Superior temporal gyrus (tissue), 1 donor: Measurements from ENCODE around the gene AMER3.
"Not testable (repeated sequence)": the region's sequence is repeated elsewhere in the genome, so short reads cannot be mapped to it uniquely, and the experiment has no call there.

ENCODE experiments used
- DNase-seq: peaks from one replicate; pipeline ENCODE4 v3.0.0-alpha.2; 2016; ENCODE audit errors: extremely low spot score

The AMER3 gene, protein sequence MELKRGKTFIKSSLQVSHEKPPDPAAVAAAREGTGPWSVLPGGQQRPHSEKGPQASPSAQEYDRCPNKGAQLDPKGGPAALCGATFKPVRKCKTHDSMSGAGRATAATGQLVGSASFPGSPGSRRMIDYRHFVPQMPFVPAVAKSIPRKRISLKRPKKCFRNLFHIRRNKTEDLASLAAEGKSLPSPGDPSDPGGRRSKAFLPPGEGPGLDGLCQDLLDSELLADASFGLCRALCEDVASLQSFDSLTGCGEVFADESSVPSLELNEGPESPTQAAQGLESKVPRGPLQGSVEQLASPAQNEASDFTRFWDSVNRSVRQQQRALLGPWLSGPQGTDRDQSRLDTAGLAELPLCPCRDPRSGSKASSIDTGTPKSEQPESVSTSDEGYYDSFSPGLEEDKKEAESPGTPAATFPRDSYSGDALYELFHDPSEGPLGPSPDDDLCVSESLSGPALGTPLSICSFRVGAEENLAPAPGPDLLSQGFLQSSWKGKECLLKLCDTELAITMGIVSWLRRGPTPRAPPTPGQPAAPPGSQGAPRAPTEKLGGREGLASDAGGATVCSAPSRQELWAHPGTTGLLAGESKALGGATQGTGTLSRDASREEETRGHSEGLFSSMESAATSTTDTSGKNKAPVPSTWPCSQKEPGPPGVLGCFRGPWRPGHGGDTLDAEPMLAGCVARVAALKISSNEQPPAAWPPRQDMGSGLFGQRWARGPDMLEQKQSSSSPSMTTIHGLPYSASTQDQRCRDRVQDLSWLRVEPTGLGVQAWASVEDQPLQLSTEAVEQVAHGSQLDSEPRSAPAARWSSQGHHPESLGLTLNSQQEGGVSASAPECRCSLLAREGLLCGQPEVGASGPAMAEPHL

DNA sequence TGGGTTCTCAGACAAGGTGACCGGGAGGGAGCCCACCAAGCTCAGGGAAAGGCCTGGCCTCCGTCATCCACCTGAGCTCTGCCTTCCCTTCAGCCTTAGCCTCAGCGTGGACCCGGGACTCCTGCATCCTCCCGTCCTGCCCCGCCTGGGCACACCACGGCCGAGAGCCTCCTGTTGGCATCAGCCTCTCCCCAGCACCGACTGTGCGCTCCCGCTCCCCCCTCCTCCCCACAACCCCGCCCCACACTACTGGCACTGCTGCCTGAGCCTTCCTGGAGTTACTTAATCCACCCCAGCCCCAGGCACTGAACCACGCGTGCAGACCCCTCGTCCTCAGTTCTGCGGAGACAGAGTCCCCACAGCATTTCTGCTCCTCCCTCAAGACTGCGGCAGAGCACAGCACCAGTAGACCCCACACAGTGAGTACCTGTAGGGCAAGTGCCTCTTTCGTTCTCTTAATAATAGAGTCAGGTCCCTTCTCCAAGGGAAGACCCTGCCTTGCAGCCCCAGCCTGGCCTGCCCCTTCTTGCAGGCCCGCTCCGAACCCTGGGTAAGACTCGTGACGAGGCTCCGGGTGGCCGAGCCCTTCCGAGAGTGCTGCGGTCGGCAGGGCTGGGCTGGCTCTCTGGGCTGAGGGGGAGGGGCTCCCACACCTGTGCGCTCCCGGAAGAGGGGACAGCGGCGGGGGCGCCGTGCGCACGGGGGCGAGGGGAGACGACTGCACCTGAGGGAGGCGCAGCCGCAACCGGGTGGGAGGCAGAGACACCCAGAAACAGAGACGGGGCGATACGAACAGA, at the start of gene AMER3:
Gene AMER3 (plus strand): TSS at position 285 of the 797 bp plus-strand sequence. CDS start 6,533 bp downstream, outside the sequence.
- no peak for DNase-seq

DNA sequence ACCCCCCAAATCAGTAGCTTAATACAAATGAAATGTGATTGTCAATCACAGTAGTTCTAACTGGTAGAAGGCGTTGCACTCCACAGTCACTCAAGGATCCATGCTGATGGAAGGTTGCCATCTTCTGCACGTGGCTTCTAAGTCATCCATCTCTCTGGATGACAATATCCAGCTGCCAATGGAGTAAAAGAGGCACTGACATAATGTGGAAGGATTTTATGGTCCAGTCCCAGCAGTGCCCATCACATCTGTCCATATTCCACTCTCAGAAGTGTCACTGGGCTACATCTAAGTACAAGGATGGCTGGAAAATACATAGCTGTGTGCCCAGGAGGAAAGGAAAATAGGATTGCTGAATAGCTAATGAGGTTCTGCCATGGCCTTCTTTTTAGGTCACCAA, 40.5 kb upstream of the AMER3 start:
- DNase-seq = not testable (repeated sequence)

DNA sequence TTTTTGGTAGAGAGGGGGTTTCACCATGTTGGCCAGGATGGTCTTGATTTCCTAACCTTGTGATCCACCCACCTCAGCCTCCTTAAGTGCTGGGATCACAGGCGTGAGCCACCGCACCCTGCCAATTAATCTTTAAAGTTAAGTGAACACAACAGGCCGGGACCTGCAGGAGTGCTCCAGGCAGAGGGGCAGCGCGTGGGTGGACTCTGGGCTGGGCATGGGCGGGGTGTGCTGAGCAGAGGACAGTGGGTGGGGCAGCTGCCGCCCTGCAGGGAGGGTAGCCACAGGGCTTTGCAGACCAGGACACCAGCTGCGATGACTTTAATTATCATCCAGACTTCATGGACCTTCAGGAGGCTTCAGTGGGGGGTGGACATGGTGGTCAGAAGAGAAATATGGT, 35.3 kb upstream of the AMER3 start:
- DNase-seq = no peak

DNA sequence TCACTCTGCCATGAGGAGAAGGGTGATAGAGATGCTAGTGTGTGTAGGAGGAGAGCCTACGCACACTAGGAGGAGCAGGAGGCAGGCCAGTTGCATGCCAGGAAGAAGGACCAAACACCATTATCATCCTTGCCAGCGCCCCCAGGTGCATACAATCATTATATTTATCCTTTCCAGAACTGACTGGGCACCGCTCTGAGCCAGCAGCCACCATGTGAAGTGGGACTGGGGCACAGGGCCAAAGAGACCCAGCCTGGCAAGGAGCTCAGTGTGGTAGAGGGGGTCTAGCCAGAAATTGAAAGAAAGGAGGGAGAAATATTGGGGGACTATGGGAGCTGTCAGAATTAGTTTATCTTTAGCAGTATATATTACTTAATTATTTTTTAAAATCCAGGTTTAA, 34.8 kb upstream of the AMER3 start:
- no peak for DNase-seq

DNA sequence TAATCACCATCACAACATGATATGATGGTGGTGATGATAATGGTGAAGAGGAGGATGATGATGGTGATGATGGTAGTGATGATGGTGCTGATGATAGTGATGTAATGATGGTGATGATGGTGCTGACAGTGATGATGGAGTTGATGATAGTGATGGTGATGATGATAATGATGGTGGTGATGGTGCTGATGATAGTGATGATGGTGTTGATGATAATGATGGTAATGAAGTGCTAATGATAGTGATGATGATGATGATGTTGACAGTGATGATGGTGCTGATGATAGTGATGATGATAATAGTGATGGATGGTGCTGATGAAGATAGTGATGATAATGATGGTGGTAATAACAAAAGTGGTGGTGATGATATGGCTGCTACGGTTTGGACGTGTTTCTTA, 30.9 kb upstream of the AMER3 start:
- DNase-seq = no peak

DNA sequence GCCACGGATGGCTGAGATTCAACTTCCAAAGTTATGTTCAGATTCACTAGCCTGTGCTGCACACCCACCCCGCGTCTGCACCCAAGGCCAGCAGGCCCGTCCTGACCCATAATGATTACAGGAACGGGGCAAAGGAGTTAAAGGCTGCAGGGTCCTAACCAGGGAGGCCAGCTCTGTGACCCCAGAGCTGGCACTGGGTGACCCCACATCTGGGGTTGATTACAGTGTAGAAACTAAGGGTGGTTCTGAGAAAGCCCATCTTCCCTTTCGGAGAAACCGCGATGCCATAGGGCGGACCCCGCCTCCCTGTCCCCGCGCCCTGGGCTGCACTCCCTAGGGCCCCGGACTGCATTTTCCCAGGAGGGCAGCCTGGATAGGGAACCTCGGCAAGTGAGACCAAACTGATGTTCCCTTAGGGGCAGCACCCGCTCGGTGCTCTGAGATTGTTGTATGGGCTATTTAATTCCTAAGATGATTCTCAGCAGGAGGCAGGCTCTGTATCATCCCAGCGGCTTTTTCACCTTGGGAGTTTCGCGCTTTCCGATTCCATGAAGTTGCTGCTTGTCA, 28.6 kb upstream of the AMER3 start:
- DNase-seq = no peak

DNA sequence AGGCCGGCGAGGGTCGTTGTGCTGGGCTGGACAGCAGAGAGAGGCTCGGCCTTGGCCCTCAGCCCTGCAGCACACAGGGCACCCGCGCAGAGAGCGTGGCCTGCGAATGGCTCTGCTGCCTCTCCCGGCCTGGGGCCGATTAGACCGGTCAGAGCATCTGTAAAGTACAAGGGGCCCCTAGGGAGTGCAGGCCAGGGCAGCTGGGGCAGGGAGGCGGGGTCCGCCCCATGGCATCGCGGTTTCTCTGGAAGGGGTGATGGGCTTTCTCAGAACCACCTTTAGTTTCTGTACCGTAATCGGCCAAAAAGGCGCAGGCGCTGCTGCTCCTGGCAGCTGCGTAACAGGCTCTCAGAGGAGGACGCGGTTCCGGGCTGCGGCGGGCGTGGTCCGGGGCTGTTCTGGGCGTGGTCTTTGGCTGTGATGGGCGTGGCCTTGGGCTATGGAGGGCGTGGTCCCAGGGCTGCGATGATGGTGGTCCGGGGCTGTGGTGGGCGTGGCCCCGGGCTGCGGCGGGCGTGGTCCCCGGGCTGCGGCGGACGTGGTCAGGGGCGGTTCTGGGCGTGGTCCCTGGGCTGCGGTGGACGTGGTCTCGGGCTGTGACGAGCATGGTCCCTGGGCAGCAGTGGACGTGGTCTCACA, 27.9 kb upstream of the AMER3 start:
- peak; percentile 73 for DNase-seq

DNA sequence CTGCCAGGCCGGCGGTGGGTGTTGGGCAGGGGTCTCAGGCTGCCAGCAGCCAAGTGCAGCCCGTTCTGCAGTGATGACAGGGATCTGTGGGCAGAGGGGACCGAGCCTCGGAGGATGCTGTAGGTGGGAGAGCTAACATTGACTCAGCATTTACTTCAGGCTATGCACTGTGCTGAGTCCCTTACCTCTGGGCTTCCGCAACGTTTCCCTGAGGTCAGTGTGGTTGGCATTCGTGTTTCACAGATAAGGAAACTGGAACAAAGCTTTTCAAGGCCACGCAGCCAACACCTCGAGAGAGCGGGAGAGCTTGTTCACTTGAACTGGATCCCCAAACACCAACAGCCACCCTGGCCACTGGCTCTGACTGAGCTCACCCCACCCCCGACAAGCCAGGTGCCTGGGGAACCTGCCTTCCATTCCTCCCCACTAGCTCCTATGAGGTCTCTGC, 27.3 kb upstream of the AMER3 start:
- peak; percentile 20 for DNase-seq

DNA sequence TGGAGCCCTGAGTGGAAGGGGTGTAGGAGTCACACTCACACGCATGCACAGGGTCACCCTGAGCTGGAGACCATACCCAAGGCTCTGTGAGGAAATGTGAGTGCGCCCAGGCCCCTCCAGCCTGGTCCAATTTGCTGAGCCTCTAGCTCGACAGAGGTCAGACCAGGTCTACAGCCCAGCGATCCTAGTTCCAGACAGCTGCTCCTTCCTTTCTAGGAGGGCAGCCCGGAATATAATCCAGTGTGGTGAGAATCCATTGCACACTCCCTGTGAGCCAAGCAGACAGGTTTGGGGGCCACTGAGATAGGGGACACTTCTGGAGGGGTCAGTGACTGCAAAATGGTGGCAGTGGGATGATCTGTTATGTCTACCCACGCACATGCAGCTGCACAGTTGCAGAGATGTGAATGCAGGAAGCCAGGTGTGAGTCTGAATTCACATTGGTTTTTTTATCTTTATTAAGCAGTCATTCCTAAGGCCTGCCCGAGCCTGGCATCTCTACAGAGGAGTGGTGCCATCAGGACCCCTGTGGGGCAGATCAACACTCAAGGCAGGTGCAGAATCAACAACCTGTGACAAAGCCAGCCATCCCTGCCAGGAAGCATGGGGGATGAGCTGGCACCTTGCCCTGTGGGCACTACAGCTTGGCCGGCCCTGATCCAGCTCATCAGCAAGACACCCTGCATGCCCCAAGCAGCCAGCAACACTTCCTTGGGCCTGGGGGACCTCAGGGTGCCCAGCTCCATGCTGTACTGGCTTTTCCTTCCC, 26.6 kb upstream of the AMER3 start, which contains the start of gene GPR148:
Gene GPR148 (plus strand): TSS at position 522 of the 768 bp plus-strand sequence. CDS start 82 bp downstream, at position 604.
- DNase-seq = no peak

DNA sequence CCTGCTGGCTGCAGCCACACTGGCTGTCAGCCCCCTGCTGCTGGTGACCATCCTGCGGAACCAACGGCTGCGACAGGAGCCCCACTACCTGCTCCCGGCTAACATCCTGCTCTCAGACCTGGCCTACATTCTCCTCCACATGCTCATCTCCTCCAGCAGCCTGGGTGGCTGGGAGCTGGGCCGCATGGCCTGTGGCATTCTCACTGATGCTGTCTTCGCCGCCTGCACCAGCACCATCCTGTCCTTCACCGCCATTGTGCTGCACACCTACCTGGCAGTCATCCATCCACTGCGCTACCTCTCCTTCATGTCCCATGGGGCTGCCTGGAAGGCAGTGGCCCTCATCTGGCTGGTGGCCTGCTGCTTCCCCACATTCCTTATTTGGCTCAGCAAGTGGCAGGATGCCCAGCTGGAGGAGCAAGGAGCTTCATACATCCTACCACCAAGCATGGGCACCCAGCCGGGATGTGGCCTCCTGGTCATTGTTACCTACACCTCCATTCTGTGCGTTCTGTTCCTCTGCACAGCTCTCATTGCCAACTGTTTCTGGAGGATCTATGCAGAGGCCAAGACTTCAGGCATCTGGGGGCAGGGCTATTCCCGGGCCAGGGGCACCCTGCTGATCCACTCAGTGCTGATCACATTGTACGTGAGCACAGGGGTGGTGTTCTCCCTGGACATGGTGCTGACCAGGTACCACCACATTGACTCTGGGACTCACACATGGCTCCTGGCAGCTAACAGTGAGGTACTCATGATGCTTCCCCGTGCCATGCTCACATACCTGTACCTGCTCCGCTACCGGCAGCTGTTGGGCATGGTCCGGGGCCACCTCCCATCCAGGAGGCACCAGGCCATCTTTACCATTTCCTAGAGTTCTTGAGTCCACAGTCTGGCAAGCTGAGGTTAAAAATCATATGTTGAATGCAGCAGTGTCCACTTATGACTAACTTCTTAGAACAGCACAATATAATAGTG, 25.7 kb upstream of the AMER3 start:
- no peak for DNase-seq

DNA sequence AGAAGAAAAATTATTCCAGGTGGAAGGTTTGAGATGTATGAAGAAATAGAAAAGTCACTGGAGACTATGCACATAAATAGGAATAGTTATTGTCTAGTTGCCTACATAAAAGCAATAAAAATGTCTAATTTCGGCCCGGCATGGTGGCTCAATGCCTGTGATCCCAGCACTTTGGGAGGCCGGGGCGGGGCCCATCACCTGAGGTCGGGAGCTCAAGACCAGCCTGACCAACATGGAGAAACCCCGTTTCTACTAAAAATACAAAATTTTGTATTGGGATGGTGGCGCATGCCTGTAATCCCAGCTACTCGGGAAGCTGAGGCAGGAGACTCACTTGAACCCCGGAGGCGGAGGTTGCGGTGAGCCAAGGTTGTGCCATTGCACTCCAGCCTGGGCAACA, 23.1 kb upstream of the AMER3 start:
- DNase-seq = not testable (repeated sequence)

DNA sequence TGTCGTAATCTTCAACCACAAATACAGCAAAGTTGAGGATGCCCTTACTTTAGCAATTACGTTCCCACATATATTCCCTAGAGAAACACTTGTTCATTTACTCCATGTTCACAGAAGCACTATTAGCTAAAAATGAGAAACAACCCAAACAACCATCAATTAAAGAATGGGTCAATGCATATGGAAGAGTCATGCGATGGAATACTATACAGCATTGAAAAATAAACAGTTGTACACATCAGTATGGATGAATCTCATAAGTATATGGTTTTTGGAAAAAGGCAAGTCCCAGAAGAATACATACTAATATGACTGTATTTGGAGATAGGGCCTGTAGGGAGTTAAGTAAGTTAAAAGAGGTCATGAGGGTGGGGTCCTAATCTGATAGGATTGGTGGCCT, 20.1 kb upstream of the AMER3 start:
- DNase-seq = no peak

DNA sequence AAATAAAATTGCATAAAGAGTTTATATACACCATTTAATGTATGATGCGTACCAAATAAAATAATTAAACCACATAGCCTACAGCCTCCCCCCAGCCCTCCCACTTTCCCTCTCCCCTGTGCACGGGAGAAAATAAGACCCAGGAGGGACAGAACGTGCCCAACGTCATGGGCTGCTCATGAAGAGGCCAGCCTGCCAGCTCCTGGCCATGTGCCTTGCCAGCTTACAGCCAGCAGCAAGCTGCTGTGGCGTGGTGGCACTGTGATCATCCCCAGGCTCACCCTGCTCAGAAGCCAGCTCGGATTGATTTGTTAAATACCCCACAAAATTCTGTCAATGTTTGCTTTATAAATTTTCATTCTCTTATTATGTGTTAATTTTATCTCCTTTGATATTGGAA, 18.9 kb upstream of the AMER3 start:
- DNase-seq = no peak

DNA sequence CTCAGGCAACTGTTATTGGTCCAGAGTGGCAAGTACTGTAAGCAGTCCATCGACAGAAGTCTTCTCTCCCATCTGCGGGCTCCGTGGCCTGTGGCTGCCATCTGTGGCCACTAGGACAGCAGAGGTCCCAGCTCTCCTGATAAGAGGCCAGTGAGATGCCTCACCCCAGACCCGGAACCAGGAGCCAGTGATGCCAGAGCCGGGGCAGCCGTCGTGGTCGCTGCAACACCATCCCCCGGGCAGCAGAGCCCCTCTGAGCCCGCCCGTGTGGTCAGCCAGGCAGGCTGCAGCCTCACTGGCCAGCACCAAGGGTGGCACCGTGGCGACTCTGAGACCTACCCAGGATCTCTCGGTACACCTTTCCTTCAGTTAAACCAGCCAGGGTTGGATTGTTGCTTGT, 17.7 kb upstream of the AMER3 start:
- DNase-seq = no peak

DNA sequence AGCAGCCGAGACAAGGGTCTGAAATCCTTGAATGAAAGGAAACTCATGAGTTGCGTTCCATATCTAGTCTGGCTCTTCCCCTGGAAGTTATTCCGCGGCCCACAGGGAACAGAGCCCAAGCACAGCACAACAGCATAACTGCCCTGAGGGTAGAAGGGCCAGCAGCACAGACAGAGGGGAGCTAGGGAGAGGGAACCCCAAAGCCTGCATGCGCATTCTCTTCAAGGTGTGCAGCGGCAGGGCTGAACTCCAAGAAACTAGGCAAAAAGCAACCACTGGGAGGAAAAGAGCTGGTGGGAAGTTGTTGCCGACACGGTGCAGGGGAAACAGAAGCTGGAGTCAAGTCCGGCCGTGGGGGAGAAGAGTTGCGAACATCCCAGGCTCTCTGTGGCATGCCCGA, 14.7 kb upstream of the AMER3 start:
- no peak for DNase-seq

DNA sequence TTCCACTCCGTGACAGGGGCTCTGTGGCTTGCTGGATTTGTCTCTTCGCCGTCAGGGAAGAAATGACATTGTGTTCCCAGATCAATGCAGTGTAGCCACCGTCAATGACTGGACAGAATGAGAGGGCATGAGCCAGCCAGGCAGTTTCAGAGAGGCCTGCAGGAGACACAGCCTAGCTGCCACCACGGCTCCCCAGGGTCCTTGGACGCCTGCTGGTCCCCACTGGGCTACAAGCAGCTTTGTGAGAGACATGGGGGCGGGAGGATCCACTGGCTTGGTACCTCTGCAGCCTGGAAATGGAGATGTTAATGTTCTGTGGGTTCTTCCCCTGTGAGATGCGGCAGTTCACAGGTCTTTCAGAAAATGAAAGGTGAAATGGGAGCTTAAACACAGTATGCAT, 12.1 kb upstream of the AMER3 start:
- DNase-seq = no peak

DNA sequence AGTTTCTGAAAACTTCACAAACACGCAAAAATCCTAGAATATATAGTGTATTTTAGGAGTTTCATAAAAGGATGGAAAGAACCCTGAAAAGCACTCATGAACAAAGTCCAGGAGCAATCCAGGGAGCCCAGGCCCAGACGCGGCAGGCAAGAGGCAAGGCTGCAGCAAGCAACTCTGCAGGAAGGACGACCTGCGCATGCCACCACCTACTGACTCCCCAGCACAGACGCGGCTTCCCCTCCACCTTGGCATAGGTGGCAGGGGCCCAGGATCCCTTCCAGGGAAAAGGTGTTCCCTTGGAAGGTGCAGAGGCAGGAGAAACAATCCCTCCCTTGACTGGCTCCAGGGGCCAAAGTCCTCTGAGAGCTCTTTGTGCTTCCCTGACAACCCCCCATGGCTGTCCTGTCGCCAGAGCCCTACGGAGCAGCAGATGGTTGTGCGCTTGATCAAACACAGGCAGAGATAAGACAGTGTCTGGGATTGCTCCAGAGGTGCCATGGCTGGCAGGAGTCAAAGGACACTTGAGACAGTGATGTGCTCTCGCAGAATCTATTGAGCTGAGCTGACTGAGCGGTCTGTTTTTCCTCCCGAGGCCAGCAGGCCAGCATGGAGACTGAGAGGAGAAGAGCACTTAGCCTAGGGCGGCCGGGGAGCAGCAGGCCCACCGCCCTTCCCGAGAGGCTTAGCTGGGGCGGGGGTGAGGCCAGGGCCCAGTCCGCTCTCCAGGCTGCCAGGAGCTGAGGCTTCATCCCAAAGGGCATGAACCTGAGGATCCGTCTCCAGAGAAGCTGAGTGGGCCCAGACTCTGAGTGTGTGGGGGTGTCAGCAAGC, 10.8 kb upstream of the AMER3 start:
- no peak for DNase-seq

DNA sequence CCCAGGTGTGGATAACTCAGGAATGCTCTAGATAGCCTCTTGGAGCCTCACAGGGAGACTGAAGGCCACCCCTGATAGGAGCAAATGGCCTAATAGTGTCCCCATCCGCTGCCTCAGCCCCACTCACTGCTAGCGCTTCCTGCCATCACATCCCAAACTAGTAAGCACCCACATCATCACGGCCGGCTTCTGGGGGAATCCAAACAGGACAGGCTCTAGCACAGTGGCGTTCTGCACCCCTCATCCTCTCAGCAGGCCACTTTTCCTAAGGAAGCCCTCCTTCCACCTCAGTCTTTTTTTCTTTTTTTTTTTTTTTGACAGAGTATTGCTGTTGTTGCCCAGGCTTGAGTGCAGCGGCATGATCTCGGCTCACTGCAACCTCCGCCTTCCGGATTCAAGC, 6.3 kb upstream of the AMER3 start:
- no peak for DNase-seq
